NCI-H187 (cell line): ENCODE measurements around the gene CFL1.

Source experiments
- DNase-seq, 2 experiments: peaks; one replicate each; lab custom pipeline; 2025; lab: John Stamatoyannopoulos, UW

Gene CFL1

GRCh38 chr11:65887723-65888162 lies 29.8 kb upstream of the CFL1 start:
- no peak for DNase-seq

DNA sequence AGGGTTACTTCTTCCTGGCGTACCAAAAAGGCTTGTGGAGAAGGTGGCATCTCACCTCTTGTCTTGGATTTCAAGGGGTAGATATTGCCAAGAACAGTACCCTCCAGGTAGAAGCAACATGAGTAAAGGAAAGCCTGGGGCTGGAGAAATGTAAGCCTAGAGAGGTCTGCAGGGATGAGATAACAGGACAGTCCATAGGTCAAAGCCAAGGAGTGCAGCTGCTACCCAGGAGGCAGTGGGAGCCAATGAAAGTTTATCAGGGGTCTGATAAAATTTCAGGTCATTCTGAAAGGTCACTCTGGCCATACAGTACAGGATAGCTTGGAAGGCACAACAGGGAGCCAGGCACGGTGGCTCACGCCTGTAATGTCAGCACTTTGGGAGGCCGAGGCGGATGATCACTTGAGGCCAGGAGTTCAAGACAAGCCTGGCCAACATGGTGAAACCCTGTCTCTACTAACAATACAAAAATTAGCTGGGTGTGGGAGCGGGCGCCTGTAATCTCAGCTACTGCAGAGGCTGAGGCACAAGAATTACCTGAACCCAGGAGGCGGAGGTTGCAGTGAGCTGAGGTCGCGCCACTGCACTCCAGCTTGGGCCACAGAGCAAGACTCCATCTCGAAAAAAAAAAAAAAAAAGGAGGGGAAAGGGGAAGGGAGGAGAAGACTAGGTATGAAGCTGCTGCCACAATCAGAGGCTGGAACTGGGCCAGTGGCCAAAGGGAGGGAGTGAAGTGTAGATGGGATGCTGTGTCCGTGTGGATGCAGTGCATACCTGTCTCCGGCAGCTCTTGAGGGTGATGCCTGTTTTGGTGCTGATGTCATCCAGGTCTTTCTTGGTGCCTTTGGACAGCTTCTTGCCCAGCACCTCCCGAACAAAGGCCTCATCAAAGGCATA lies 29.1 kb upstream of the CFL1 start:
- DNase-seq = no peak

DNA sequence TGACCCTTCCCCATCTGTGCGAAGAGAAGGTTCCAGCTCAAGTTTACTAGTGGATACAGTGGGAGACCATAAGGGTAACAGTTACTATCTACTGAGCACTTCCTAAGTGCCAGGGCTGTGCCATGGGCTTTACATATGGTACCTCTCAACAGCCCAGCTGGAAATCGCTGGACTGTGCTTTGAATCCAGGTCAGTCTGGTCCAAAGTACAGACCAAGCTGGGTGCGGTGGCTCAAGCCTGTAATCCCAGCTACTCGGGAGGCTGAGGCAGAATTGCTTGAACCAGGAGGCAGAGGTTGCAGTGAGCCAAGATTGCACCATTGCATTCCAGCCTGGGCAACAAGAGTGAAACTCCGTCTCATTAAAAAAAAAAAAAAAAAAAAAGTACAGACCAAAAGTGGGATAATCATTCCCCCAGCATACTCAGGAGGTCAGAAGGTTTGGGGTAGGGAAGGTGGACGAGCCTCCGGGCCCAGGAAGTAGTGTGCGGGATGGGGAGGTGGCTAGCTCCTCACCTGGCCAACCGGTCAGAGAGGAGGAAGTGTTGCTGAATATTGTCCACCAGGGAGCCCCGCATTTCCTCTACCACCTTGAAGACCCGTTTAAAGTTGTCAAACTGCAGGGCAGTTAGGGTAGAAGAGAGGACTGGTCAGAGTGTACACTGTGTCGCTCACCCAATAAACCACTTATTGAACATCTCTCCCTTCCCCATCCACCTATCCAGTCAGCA lies 28.0 kb upstream of the CFL1 start:
- DNase-seq = no peak

DNA sequence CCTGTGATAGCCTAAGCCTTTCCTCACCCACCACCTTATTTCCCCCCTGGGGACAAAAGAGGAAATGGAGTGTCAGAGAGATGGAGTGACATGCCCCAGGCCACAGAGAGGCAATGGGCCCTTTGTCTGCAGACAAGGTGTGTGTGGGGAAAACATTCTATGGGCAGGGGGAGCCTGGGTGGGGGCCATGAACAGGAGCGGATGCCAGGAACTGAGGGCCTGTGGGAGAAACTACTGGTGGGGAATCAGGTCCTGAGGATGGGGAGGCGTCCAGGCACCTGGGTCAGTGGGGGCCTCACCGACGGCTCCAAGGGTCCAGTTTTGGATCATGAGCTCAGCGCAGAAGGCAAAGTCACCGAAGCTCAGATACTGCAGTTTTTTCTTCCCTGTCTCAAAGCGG lies 27.3 kb upstream of the CFL1 start:
- DNase-seq = no peak

- peak; percentile 9 to 23 for DNase-seq
Measured at GRCh38 chr11:65884716-65885092, 26.7 kb upstream of the CFL1 start.

DNA sequence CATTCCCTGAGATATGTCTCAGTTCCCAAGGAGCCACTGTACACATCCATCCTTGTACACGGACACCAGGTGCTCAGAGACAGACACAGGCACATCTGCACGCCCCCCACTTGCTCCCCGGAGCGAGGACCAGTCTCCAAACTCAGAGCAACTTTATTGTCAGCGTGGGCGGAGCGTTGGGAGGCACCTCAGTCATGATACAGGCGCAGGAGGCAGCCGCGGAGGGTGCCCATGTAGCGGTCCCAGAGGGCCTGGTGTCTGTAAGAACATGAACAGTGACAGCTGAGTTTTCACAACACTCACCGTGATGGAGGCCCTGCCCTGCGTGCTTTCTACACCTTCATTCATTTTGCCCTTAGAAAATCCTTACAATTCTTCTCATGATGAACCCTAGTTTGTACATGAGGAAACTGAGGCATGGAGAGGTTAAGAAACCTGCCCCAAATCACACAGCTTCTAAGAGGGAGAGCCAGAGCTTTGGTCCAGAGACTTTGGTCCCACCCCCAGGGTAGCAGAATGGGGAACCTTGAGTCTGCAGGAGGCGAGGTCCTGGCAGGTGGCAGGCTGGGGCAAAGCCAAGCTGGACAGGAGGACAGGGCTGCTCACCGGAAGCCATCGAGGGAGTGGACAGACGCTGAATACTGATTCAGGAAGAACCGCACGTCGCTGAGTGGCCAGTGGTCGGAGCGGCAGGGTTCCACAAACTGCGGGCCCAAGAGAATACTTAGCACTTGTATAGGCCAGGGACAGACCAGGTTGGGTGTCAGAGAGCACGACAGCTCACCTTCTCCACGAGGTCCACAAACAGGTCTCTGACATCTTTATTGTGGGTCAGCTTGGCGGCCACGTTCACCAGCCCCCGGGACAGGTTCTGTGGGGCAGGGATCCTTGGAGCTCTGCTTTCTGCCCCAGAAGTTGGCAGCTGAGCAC lies 26.1 kb upstream of the CFL1 start:
- no peak for DNase-seq

- DNase-seq = no peak
Measured at GRCh38 chr11:65883058-65883761, 25.2 kb upstream of the CFL1 start.

DNA sequence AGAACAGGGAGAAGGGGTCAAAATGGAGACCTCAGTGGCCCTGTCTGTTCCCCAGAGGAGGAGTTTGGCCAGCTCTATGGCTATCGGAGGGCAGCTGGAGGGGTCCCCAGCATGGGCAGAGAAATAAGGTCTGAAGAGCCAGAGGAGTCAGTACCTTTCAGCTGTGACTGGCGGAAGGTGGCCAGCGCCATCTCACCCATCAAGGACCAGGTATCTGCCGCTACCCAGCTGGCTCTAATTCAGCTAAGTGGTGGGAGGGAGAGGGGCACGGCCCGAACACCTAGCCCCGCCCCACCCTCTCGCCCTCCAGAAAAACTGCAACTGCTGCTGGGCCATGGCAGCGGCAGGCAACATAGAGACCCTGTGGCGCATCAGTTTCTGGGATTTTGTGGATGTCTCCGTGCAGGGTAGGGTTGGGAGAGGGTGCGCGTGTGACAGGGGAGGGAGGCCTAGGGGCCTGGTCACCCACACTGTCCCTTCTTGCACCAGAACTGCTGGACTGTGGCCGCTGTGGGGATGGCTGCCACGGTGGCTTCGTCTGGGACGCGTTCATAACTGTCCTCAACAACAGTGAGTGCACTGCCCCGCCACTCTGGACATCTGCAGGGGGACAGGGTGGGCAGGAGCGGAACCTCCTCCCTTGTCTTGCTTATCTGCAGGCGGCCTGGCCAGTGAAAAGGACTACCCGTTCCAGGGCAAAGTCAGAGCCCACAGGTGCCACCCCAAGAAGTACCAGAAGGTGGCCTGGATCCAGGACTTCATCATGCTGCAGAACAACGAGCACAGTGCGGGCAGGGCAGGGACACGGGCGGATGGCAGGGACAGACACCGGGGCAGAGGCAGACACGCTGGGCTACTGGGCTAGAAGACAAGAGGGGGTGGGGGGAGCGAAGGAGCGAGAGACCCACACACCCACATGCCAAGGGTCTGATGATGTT lies 24.4 kb upstream of the CFL1 start:
- DNase-seq = no peak

DNA sequence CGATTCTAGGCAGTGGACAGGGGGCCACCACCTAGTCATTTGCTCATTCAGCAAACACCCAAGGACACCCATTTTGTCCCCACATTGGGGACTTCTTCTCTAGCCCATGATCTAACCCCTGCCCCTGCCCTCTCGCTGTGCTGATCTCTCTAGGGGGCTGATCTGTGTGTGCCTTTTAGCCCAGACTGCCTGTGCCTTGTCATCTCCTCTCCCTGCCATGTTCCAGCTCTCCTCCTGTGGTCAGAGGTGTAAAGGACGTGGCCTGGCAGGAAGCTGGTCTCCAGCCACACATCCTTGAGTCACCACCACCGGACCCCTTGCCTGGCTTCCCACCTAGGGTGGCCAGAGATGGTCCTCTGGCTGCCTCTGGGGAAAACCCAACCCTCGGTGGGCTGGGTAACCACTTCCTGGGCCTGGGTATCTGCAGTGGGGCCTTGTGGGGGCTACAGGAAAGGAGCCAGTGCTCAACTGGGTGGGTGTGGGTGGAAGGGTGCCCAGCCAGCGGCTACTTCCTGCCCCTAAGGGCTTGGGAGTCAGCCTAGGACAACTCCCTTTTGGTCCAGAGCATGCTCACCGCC lies 23.0 kb upstream of the CFL1 start:
- DNase-seq = no peak

GRCh38 chr11:65880027-65880426 lies 22.0 kb upstream of the CFL1 start:
- no peak for DNase-seq

DNA sequence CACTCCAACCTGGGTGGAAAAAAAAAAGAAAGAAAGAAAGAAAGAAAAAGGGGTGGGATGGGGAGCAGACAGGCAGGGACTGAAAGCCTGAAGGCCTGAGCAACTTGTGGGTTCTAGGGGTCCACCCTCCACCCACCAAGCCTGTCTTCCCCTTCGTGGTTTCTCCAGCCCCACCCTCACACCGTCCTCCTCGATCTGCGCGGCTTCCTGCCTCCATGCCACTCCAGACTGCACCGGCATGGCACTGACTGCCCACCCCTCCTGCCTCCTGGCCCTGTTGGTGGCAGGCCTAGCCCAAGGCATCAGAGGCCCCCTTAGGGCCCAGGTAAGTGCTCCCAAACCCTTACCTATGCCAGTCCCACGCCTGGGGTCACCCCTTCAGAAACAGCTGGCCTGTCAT lies 21.6 kb upstream of the CFL1 start, which contains the start of gene CTSW:
Gene CTSW (plus strand): TSS at position 221 of the 400 bp plus-strand sequence. CDS start 18 bp downstream, at position 239.
- no peak for DNase-seq

GRCh38 chr11:65873318-65874156 lies 15.6 kb upstream of the CFL1 start:
- DNase-seq = peak; percentile 67 to 77

DNA sequence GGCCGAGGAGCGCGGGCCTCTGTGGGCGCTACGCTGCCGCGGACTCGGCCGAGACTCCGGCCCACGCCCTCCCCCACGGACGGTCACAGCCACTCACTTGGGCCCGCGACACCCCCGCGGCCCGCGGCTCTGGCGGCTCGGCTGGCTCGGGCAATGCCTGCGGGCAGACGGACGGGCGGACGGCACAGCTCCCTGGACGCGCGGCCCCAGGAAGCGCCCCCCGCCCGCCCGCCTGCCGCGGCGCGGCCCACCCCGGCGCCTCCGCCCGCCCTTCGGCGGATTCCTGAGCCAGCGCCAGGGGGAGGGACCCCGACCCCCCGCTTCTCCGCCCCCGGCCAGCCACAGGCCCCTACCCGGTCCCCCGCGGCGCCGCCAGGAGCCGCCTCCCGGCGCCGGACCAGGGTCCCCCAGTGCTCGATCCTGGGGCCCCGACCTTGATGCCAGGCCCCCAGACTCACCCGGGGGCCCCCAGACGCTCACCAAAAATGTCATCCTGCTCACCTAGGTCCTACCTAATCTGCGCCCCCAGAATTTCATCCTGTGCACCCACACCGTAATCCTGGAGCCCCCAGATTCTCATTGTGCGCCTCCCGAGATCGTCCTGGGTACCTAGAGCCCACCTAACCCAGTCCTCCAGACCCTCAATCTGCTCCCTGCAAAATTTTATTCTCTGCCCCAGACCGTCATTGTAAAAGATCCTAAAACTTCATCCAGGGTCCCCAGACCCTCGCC lies 14.8 kb upstream of the CFL1 start, which contains the start of gene EFEMP2:
Gene EFEMP2 (minus strand): TSS at position 215 of the 732 bp plus-strand sequence. CDS start 446 bp downstream, outside the sequence.
- no peak for DNase-seq

- no peak for DNase-seq
Measured at GRCh38 chr11:65871811-65872548, 14.0 kb upstream of the CFL1 start.

DNA sequence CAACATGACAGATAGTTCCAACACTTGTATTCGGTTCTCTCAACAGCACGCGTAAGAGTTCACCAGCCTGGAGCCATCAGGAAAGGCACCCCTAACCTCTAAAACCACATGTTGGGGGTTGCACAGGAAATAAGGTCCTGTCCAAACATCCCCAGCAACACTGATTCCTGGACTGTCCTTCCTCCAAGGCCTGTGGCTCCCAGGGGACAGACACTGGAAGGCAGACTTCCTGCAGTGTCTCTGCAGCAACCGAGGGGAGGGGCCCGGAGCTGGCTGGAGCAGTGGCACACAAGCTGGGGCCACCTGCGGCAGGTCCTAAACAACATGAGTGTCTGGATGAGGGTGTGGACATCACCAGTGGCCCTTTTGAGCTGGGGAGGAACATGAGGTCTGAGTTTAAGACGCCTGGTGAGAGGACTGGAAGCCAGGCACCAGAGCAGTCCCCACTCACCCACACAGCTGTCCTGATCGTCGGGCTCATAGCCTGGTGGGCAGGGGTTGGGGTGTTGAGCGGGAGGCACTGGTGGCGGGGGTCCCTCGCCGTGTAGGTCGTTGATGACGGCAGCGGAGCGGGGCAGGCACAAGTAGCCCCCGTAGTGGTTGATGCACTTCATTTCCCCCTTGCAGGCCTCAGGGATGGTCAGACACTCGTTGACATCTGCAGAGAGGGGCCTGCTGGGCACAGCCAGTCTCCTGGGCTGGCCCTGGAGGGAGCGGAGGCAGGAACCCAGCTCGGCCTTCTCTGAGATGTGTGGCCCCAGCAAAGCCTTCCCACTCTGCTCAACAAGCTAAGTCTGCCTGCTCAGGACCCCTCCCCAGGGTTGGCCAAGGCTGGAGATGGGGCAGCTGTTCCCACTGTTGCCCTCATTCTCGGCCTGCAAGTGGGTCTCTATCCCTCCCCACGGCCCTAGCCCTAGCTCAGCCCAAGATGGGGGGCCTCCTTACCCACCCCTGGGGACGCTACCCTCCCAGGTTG lies 13.0 kb upstream of the CFL1 start:
- DNase-seq = peak; percentile 8 to 37

- DNase-seq = no peak
Measured at GRCh38 chr11:65870307-65870658, 12.3 kb upstream of the CFL1 start.
